Erythroblast (primary cell): Measurements from ENCODE around the gene FYN.

ENCODE experiments used
- GATA1 ChIP-seq: IDR thresholded peaks from 2 replicates; pipeline ENCODE4 v1.6.1; 2011; ENCODE audit warnings: low read depth, mild to moderate bottlenecking, control low read depth, low read length, moderate library complexity
- POLR2A ChIP-seq: IDR thresholded peaks from 2 replicates; pipeline ENCODE4 v1.6.1; 2011; ENCODE audit warnings: mild to moderate bottlenecking, low read length

GRCh38 chr6:111885373-111886027 is 12.2 kb upstream of the FYN start:
- TF ChIP-seq POLR2A (no peak), GATA1 (no peak)
